ENCODE measurements around the gene PEX6. TPM values are rescaled to one million over a fixed set of nuclear protein-coding genes. Genes with fewer than 3 reads are reported as not detected.

Gene PEX6
- polyA plus RNA-seq, 1 donor = 20.9 TPM

DNA sequence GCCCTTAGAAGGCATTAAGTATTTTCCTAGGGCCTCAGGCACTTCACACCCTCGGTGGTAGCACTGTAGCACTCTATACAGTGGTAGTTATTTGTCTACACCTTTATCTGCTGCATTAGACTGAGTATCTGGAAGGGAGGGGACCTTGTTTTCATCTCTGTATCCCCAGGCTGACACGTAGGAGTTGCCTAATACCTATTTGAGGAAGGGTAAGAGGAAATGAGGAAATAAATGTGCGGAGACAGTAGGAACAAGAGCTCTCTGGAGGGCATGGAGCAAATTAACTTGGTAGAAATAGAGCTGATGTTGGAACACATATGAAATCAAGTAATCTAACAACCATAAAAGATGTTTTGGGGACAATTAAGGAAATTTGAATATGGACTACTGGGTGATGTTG lies 45.8 kb downstream of the PEX6 start:
- DNase-seq = no peak

- no peak for DNase-seq
Measured at GRCh38 chr6:42932412-42932811, 46.6 kb downstream of the PEX6 start.

GRCh38 chr6:42929821-42930360 lies 49.1 kb downstream of the PEX6 start:
- peak; percentile 71 for DNase-seq

DNA sequence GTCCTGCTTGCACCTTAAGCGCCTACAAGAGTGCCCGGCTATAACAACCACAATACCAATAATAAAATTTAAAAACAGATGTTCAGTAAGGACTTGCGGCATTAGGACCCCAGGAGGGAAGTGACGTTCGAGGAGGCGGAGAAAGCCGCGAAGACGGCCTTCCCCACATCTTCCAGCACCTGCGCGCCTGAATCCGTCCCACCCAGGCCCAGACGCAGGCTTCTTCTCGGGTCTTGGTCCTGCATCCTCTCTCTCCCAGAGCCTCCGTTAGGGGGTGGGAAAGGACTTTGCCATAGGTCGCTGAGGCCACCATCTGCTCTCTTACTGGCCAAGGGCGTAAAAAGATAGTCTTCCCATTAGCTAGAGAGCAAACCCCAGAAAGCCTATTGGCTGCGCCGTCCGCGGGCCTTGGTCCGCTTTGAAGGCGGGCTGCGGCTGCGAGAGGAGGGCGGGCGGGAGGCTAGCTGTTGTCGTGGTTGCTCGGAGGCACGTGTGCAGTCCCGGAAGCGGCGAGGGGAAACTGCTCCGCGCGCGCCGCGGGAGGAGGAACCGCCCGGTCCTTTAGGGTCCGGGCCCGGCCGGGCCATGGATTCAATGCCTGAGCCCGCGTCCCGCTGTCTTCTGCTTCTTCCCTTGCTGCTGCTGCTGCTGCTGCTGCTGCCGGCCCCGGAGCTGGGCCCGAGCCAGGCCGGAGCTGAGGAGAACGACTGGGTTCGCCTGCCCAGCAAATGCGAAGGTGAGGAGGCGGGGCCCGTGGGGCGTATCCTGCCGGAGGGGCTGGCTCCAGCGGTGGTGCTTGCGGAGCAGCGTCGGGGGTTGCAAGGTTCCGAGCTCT lies 49.8 kb downstream of the PEX6 start, which contains the start of gene CNPY3:
Gene CNPY3 (plus strand): TSS at position 495 of the 835 bp plus-strand sequence. CDS start 91 bp downstream, at position 586.
- DNase-seq = peak; percentile 96

GRCh38 chr6:42925248-42925857 lies 53.6 kb downstream of the PEX6 start:
- no peak for DNase-seq

DNA sequence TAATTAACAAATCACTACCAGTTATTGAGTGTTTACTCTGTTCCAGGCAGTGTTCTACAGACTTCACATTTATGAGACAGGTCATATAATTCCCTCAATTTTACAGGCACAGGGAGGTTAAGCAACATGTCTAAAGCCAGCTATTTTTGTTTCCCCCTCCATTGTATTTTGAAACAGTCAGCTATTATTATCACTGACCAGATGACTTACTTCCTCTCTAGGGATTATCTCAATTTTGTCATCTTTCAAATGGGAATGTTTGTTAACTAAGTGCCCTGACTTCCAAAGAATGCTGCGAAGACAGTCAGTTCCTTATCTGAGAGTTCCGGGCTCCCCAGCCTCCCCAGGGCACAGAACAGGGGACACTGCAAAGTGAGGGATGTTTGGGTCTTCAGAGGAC lies 55.3 kb downstream of the PEX6 start:
- DNase-seq = no peak

GRCh38 chr6:42921801-42922200 lies 57.2 kb downstream of the PEX6 start:
- no peak for DNase-seq

DNA sequence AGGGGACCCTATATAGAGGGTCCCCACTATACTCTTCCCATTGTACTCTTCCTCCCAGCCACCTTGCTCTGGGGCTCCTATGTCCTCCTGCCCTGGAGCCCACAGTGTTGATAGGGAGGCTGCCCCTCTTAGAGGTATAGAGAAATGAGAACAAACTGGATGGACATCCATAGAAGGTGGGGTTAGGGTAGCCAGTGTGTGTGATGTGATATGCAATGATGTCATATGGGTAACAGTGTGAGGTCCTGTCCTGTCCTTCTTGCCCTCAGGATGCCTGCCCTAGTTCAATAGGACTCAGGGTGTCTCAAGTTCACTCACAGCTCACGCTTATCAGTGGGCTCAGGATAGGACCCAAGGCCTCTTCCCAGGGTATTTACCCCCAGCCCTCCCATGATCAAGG lies 62.7 kb downstream of the PEX6 start:
- DNase-seq = no peak

- no peak for DNase-seq
Measured at GRCh38 chr6:42915732-42916131, 63.2 kb downstream of the PEX6 start, which contains the start of gene PTCRA. Gene PTCRA, plus strand, starts transcription at chr6:42916053. Its CDS starts 17 bp downstream, at chr6:42916070.

GRCh38 chr6:42914546-42914945 lies 64.4 kb downstream of the PEX6 start:
- DNase-seq = no peak

Other genes with a start within 250 kb of the PEX6 start
- 13.0 TPM for gene TBCC, start 233.1 kb downstream of the PEX6 start, polyA plus RNA-seq (ENCODE audit: insufficient read length)
- 14.5 TPM for gene BICRAL, start 197.1 kb downstream of the PEX6 start, polyA plus RNA-seq (ENCODE audit: insufficient read length)
- 71.8 TPM for gene RPL7L1, start 99.6 kb downstream of the PEX6 start, polyA plus RNA-seq (ENCODE audit: insufficient read length)
- not detected for gene PTCRA, start 63.1 kb downstream of the PEX6 start, polyA plus RNA-seq (ENCODE audit: insufficient read length)
- 29.5 TPM for gene CNPY3, start 49.7 kb downstream of the PEX6 start, polyA plus RNA-seq (ENCODE audit: insufficient read length)
- gene GNMT, start 18.4 kb downstream of the PEX6 start, polyA plus RNA-seq (ENCODE audit: insufficient read length) = 0.49 TPM
- 47.7 TPM for gene PPP2R5D, start 5.4 kb upstream of the PEX6 start, polyA plus RNA-seq (ENCODE audit: insufficient read length)
- gene MEA1, start 34.8 kb upstream of the PEX6 start, polyA plus RNA-seq (ENCODE audit: insufficient read length) = 38.2 TPM
- gene KLHDC3, start 35.1 kb upstream of the PEX6 start, polyA plus RNA-seq (ENCODE audit: insufficient read length) = 245 TPM
- 43.6 TPM for gene RRP36, start 42.4 kb upstream of the PEX6 start, polyA plus RNA-seq (ENCODE audit: insufficient read length)
- 52.6 TPM for gene CUL7, start 74.7 kb upstream of the PEX6 start, polyA plus RNA-seq (ENCODE audit: insufficient read length)
- 45.6 TPM for gene MRPL2, start 80.3 kb upstream of the PEX6 start, polyA plus RNA-seq (ENCODE audit: insufficient read length)
- 28.5 TPM for gene KLC4, start 80.5 kb upstream of the PEX6 start, polyA plus RNA-seq (ENCODE audit: insufficient read length)
- 53.6 TPM for gene PTK7, start 97.1 kb upstream of the PEX6 start, polyA plus RNA-seq (ENCODE audit: insufficient read length)
- gene SRF, start 192.1 kb upstream of the PEX6 start, polyA plus RNA-seq (ENCODE audit: insufficient read length) = 48.6 TPM
- gene CUL9, start 203.0 kb upstream of the PEX6 start, polyA plus RNA-seq (ENCODE audit: insufficient read length) = 20.2 TPM